HG03520 (cell line): ENCODE results near the gene MCF2L.

Source experiments
- ATAC-seq: cut with Tn5 transposase; IDR thresholded peaks from one replicate; pipeline ENCODE4 v1.9.1; 2021; ENCODE audit warnings: mild to moderate bottlenecking, moderate library complexity; ENCODE audit not compliant: unreplicated experiment

The MCF2L gene

GRCh38 chr13:113143466-113144254 lies 174.6 kb downstream of the MCF2L start:
- no peak for ATAC-seq

- no peak for ATAC-seq
These were observed 175.2 kb downstream of the MCF2L start for GRCh38 chr13:113144255-113144629.

GRCh38 chr13:113145496-113145895 lies 176.5 kb downstream of the MCF2L start:
- ATAC-seq, result no peak

- ATAC-seq, result no peak
These were observed 177.0 kb downstream of the MCF2L start for GRCh38 chr13:113145911-113146598.

GRCh38 chr13:113146750-113147149 lies 177.7 kb downstream of the MCF2L start:
- no peak for ATAC-seq

- ATAC-seq, result no peak
These were observed 178.2 kb downstream of the MCF2L start for GRCh38 chr13:113147206-113147605.

- ATAC-seq, result no peak
These were observed 179.4 kb downstream of the MCF2L start for GRCh38 chr13:113148407-113148806.

GRCh38 chr13:113148940-113149503 lies 180.0 kb downstream of the MCF2L start:
- ATAC-seq, result no peak
